ENCODE measurements around the gene MPP1. TPM values are rescaled to one million over a fixed set of nuclear protein-coding genes. Genes with fewer than 3 reads are reported as not detected.

Gene MPP1
- total and polyA plus RNA-seq, 2 of the 8 experiments (the other 6 are each of a cell fraction or from before 2014, with no cell fraction given) = 7.6 to 13.4 TPM

GRCh38 chrX:154804261-154804956 is 876 bp downstream of the MPP1 start:
- Histone ChIP-seq H2BK5ac (ENCODE audit: low read depth, low read length) (no peak overlapping the region), H2BK120ac (replicated peaks; ENCODE audit: low read depth, low read length) (no peak overlapping the region), H2BK15ac (ENCODE audit: low read length) (no peak overlapping the region), H3K14ac (ENCODE audit: insufficient read length) (no peak overlapping the region), H3K79me1 (ENCODE audit: low read depth, low read length) (no peaks in the 10 kb centered on the region), H2AK5ac (ENCODE audit: low read depth, low read length) (no peak overlapping the region), H3K79me2 (ENCODE audit: control insufficient read depth in 1 of 2, insufficient read depth in 2 of 2, low read length in 2 of 2) (no peaks in the 10 kb centered on the region), H4K8ac (ENCODE audit: extremely low read depth, insufficient read depth, low read length) (no peak overlapping the region), H3K27ac (ENCODE audit: low read depth, low read length) (no peak overlapping the region), H2AFZ (ENCODE audit: low read length) (no peak overlapping the region), H3K9ac (replicated peaks in 1 of 4; ENCODE audit: extremely low read depth in 1 of 4, low read depth in 3 of 4, low read length in 3 of 4) (no peak overlapping the region; a peak in 1 of 7 replicates), H3K36me3 (ENCODE audit: control insufficient read depth in 2 of 4, insufficient read depth in 4 of 4, low read length in 3 of 4) (no peaks in the 10 kb centered on the region), H3K23me2 (ENCODE audit: low read depth, low read length) (peaks cover 2% of the 10 kb centered on the region; the same call in 1 of the 2 replicates), H3K4me1 (replicated peaks in 1 of 4; ENCODE audit: control insufficient read depth in 3 of 4, insufficient read depth in 4 of 4, low read length in 3 of 4) (peaks cover 0 to 8% (median 6%) of the 10 kb centered on the region in 4 experiments; a peak in 5 of 7 replicates), H3K23ac (ENCODE audit: insufficient read length) (no peak overlapping the region), H3K4me2 (ENCODE audit: insufficient read depth in 1 of 2, low read depth in 2 of 2, low read length in 2 of 2) (peak overlapping the region; percentile 86 to 92), H2BK12ac (ENCODE audit: low read depth, low read length) (no peak overlapping the region), H3K9me3 (ENCODE audit: insufficient read depth in 2 of 2, low read depth in 1 of 2, low read length in 1 of 2) (no peaks in the 10 kb centered on the region; a peak in 1 of 4 replicates), H3K4me3 (ENCODE audit: extremely low read depth in 1 of 4, insufficient read depth in 2 of 4, low read depth in 3 of 4, low read length in 4 of 4) (peak overlapping the region; percentile 45 to 64 (median 55); a peak in 7 of 8 replicates), H4K5ac (ENCODE audit: insufficient read length, low read depth, low read length) (no peak overlapping the region), H2BK20ac (ENCODE audit: low read length) (no peak overlapping the region), H3K27me3 (replicated peaks in 1 of 4; ENCODE audit: control insufficient read depth in 3 of 4, extremely low read depth in 1 of 4, insufficient read depth in 3 of 4, low read length in 3 of 4) (peaks cover 0 to 27% (median 19%) of the 10 kb centered on the region in 4 experiments; a peak in 6 of 7 replicates), H3K56ac (replicated peaks; ENCODE audit: insufficient read length, low read depth, low read length) (no peak overlapping the region), H3K18ac (ENCODE audit: extremely low read depth, low read length) (no peak overlapping the region), H4K20me1 (replicated peaks in 1 of 2; ENCODE audit: control insufficient read depth in 1 of 2, insufficient read depth in 2 of 2, low read length in 2 of 2) (peaks cover 0 to 3% of the 10 kb centered on the region in 2 experiments), H4K91ac (replicated peaks; ENCODE audit: insufficient read length, low read length) (no peak overlapping the region), H3K4ac (replicated peaks; ENCODE audit: insufficient read length, low read depth, low read length) (no peak overlapping the region)
- CTCF ChIA-PET (ENCODE audit: partially characterized antibody) = interaction anchor here (1.0 kb wide), 1 partner anchor 58 kb away, joined by 3 read pairs; no protein-coding TSS in a partner anchor
- DNase-seq (ENCODE audit: low read depth in 1 of 2, low spot score in 2 of 2) = no peak
- no peak for FAIRE-seq
- POLR2A ChIA-PET (ENCODE audit: partially characterized antibody) = interaction anchor here (0.9 to 1.6 kb wide), 4 partner anchors 14 to 41 kb away, joined by 3 to 4 read pairs (median 4); no protein-coding TSS in a partner anchor
- TF ChIP-seq TEAD4 (IDR thresholded peaks at IDR 0.05; ENCODE audit: low read depth, low read length) (no peak), SAP30 (IDR thresholded peaks at IDR 0.05; ENCODE audit: insufficient read depth, insufficient replicate concordance, low read length) (no peak), CHD1 (IDR thresholded peaks at IDR 0.05; ENCODE audit: low read depth, low read length) (no peak)
- 69% methylated on average over 6 of the region's 7 CpGs; no CpG with 5 or more reads in 1 of the 2 experiments for WGBS, 2 experiments (ENCODE audit: extremely low coverage in 1 of 2, insufficient coverage in 1 of 2, insufficient read length in 1 of 2, insufficient replicate concordance in 2 of 2, low coverage in 1 of 2, low lambda C conversion rate in 2 of 2, missing lambda C conversion rate in 1 of 2)

Data from H1 (cell line).